GM18507 (cell line): ENCODE data around the gene SLC7A4.
"Not testable (repeated sequence)": the region's sequence is repeated elsewhere in the genome, so short reads cannot be mapped to it uniquely, and the experiment has no call there.

ENCODE experiments used
- DNase-seq: peaks from one replicate; pipeline ENCODE4 v3.0.0; 2011; ENCODE audit warnings: low read depth; ENCODE audit not compliant: insufficient read length; ENCODE audit errors: extremely low spot score
- FAIRE-seq: peaks from 2 replicates; lab custom pipeline; 2011; peaks lifted over from hg19 to GRCh38; lab: Jason Lieb, UNC

Gene SLC7A4, protein sequence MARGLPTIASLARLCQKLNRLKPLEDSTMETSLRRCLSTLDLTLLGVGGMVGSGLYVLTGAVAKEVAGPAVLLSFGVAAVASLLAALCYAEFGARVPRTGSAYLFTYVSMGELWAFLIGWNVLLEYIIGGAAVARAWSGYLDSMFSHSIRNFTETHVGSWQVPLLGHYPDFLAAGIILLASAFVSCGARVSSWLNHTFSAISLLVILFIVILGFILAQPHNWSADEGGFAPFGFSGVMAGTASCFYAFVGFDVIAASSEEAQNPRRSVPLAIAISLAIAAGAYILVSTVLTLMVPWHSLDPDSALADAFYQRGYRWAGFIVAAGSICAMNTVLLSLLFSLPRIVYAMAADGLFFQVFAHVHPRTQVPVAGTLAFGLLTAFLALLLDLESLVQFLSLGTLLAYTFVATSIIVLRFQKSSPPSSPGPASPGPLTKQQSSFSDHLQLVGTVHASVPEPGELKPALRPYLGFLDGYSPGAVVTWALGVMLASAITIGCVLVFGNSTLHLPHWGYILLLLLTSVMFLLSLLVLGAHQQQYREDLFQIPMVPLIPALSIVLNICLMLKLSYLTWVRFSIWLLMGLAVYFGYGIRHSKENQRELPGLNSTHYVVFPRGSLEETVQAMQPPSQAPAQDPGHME

GRCh38 chr22:21032037-21032867 is at the start of gene SLC7A4:
Gene SLC7A4 (minus strand): TSS chr22:21032561. CDS start chr22:21031812, 749 bp downstream.
- FAIRE-seq, result no peak
- no peak for DNase-seq

DNA sequence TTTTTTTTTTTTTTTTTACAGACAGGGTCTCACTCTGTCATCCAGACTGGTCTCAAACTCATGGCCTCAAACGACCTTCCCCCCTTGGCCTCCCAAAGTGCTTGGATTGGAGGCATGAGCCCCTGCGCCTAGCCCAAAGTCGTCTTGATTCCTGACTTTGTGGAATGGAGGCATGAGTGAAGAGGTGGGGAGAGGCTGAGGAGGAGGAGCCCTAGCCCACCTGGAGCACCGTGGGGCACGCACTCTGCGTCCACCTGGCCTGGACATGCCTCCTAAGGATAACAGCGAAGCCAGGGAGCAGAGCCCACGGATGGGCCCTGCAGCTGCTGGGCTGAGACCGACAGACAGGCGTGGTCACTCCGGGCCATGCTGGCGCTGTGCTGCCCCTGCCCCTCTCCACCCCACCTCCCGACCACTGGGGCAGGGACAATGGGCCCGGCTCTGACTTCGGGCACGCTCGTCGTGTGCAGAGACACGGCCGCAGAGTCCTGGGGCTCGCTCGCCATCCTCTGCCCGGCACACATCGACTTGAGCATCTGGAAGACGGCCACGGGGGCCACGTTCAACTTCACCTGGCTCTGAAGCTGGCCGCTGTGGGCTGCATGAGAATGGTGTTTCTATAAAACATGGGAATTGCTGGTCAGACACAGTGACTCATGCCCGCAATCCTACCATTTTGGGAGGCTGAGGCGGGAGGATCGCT is 48.2 kb upstream of the SLC7A4 start:
- no peak for DNase-seq
- no peak for FAIRE-seq

- FAIRE-seq (no peak), DNase-seq (no peak)
These were observed 47.1 kb upstream of the SLC7A4 start for GRCh38 chr22:21079493-21079892.

- DNase-seq, result no peak
- FAIRE-seq, result no peak
These were observed 46.6 kb upstream of the SLC7A4 start for GRCh38 chr22:21078916-21079315.

DNA sequence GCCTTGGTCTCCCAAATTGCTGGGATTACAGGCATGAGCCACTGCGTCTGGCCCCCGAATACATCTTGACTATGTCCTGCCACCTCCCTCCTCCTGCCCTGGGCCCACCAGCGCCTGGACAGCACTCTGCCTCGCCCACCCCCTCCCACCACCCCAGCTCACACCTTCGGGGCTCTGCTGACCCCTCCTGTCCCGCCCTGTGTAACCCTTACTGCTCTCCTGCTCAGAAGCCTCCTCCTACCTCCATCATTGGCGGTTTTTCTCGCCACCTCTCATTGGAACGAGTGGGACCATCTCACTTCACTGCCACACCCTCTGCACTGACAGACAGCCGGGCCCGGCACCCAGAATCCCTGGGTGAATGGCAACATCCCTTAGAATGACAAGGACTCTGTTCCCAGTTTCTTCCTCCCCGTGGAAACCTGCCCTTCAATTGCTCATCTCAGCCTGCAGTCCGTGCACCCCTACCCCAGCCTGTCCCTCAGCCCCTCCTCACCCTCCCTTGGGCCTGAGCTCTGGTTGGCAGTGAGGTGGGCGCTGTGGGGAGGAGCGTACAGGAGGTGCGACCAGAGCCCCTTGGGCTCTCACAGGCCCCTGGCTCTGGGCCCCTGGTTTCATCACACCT is 45.6 kb upstream of the SLC7A4 start:
- DNase-seq, result no peak
- no peak for FAIRE-seq

GRCh38 chr22:21076912-21077625 is 44.7 kb upstream of the SLC7A4 start:
- no peak for FAIRE-seq
- DNase-seq, result no peak

GRCh38 chr22:21075516-21076138 is 43.3 kb upstream of the SLC7A4 start:
- FAIRE-seq, result no peak
- no peak for DNase-seq

DNA sequence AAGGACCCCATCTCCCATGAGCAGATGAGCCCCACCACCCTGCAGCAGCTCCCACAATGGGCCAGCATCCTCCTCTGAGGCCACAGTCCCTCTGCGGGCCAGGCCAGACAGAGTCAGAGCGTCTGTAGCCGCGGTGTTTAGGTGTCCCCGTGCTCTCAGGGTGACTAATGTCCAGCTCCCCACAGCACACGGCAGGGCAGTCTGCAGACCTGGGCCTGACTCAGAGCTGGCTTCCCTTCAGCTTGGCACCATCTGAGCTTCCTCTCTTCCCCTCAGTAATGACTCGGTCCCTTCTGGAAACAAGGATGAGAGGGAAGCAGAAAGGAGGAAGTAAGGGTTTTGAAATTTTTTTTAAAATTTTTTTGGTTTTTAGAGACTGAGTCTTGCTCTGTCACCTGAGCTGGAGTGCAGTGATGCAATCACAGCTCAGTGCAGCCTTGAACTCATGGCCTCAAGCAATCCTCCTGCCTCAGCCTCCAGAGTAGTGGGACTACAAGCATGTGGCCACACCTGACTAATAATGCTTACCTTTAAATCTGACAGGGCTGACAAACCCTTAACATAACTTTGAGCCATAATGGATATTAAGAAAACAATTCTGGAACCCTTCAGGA is 41.8 kb upstream of the SLC7A4 start:
- DNase-seq (no peak), FAIRE-seq (no peak)

- no peak for FAIRE-seq
- no peak for DNase-seq
These were observed 41.1 kb upstream of the SLC7A4 start for GRCh38 chr22:21073482-21073881.

- FAIRE-seq (no peak), DNase-seq (no peak)
These were observed 40.7 kb upstream of the SLC7A4 start for GRCh38 chr22:21073023-21073422.

- DNase-seq, FAIRE-seq: not testable (repeated sequence)
These were observed 39.4 kb upstream of the SLC7A4 start for GRCh38 chr22:21071796-21072195.

DNA sequence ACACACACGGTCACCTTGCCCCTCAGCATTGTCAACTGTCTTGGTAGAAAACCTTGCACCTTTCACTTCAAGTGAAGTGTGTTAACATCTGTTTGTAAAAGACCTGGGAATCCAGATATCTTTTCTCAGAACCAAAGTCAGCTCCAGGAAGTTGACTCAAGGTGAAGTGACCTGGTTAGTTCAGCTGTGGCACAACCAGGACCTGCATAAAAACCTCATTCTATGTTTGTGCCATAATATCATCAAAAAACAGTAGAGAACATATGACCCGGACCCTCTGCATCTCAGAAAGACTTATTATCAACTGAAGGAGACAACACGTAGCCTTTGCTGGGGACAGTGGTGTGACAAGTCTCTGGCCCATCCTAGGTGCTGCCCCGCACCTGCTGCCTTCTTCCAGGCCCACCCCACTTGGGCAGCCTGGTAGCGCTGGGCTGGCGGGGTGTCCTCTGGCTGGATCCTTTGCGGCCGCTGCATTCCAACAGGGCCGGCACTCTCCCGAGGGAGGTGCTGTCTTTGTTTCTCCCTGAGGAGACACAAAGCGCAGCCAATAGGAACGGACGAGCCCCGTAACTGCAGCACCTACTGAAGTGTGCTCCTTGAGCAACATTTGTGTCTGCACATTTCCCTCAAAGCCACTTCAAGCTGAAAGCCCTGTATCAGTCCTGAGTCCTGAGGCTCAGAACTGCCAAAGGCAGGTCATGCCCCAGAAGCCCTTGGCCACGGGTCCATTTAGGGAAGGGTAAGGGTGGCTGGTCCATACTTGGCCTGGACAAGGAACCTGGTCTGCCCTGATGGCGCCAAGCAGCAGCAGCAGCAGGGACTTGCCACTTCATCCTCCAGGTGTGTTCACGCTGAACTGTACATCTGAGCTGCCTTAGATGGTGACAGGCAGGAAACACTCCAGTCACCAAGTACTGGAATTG is 38.6 kb upstream of the SLC7A4 start:
- no peak for FAIRE-seq

GRCh38 chr22:21069375-21069774 is 37.0 kb upstream of the SLC7A4 start:
- DNase-seq (no peak), FAIRE-seq (no peak)

More for the DNA sequence above, 38.6 kb upstream of the SLC7A4 start:
- DNase-seq, result no peak

- DNase-seq, result no peak
- FAIRE-seq, result no peak
These were observed 36.4 kb upstream of the SLC7A4 start for GRCh38 chr22:21068681-21069276.

DNA sequence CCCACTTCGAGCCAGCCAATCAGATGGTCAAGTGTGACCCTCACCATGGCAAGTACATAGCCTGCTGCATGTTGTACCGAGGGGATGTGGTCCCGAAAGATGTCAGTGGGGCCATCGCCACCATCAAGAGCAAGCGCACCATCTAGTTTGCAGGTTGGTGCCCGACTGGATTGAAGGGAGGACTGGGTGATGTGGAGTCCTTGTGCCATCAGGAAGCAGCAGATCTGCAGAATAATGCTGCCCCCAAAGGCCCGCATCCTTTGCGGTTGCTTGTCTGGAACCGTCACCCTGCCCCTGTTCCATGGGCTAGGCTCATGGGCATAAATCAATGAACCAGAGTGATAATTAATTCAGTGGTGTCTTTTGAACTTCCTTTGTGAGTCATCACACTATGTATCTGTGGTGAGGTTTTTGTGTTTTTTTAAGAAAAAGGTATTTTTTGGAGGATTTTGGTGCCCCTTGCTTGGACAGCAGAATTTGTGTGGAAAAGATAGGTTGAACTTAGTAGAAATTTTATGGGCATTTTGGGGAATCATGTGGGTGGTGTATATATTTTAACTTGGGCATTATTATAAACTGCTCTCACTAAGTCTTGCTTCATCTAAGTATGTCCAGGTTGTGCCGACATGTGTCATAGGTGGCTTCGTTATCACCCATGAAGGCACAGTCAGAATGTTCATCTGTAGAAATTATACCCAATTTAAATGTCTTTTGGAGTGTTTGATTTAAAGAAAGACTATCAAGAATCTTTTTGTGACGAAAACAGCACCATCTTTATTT is 35.7 kb upstream of the SLC7A4 start:
- DNase-seq, result no peak
- FAIRE-seq, result no peak
